ENCODE results near the gene PIGR.

PIGR gene

GRCh38 chr1:206907304-206907991 is 38.8 kb downstream of the PIGR start:
- DNase-seq = no peak

GRCh38 chr1:206905295-206906164 is 40.7 kb downstream of the PIGR start:
- no peak for DNase-seq

GRCh38 chr1:206904423-206905142 is 41.7 kb downstream of the PIGR start:
- no peak for DNase-seq

GRCh38 chr1:206903687-206904086 is 42.6 kb downstream of the PIGR start:
- DNase-seq = no peak

- DNase-seq = no peak
Observed at GRCh38 chr1:206902702-206903101, 43.6 kb downstream of the PIGR start.

- DNase-seq = no peak
Observed at GRCh38 chr1:206901944-206902343, 44.3 kb downstream of the PIGR start.

GRCh38 chr1:206900149-206900548 is 46.1 kb downstream of the PIGR start:
- no peak for DNase-seq

GRCh38 chr1:206899717-206900116 is 46.5 kb downstream of the PIGR start:
- DNase-seq = no peak

GRCh38 chr1:206898915-206899431 is 47.3 kb downstream of the PIGR start:
- no peak for DNase-seq

- peak; percentile 13 for DNase-seq
Observed at GRCh38 chr1:206898089-206898914, 48.0 kb downstream of the PIGR start.

GRCh38 chr1:206897175-206897574 is 49.1 kb downstream of the PIGR start, which contains the start of gene IL24:
Gene IL24, plus strand, starts transcription at chr1:206897443. Its CDS starts 390 bp downstream, at chr1:206897833.
- no peak for DNase-seq

GRCh38 chr1:206896261-206896660 is 50.0 kb downstream of the PIGR start:
- DNase-seq = no peak

- peak; percentile 40 for DNase-seq
Observed at GRCh38 chr1:206895837-206896242, 50.4 kb downstream of the PIGR start.

- DNase-seq = peak; percentile 82
Observed at GRCh38 chr1:206895325-206895724, 50.9 kb downstream of the PIGR start.

- DNase-seq = no peak
Observed at GRCh38 chr1:206893380-206893779, 52.9 kb downstream of the PIGR start.

- DNase-seq = no peak
Observed at GRCh38 chr1:206892351-206892984, 53.8 kb downstream of the PIGR start.

GRCh38 chr1:206891412-206891811 is 54.9 kb downstream of the PIGR start:
- DNase-seq = no peak

GRCh38 chr1:206890125-206891060 is 55.9 kb downstream of the PIGR start:
- DNase-seq = no peak

GRCh38 chr1:206887701-206888100 is 58.6 kb downstream of the PIGR start:
- DNase-seq = no peak

GRCh38 chr1:206886831-206887230 is 59.4 kb downstream of the PIGR start:
- no peak for DNase-seq

All from NCI-H510A (cell line).